Measurements from ENCODE around the gene CBL. TPM values are rescaled to one million over a fixed set of nuclear protein-coding genes. Genes with fewer than 3 reads are reported as not detected.

Gene CBL
- total RNA-seq, 1 experiment from 2014 or later = 45.6 TPM

DNA sequence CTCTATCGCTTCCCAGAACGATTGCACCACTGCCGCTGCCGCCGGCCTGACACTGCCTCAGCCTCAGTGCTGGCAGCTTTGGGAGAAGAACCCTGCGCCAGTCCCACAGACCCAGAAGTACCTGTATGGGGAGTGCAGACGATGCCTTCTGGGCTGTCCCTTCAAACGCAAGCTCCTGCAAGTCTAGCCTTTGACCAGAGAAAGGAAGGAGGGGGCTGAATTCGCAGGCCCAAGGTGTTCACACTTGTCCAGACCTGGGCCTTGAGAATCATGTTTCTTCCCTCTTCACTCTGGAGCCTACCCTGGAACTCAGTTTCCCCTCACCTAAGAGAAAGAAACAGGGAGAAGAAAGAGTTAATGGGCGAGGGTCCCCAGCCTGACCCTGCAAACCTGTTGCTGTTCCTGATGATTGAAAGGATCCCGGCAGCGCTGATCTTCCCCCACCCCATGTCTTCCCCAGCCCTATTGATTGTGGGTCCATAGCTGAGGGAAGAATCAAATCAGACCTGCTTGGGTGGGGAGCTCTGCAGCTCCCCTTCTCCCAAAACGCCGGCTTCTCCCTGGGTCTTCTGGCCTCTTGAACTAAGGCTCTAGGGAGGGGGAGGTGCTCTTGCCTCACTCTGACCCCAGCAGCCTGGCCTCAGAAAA lies 111.6 kb downstream of the CBL start:
- no peaks in the 10 kb centered on the region for H3K9me3 Mint-ChIP-seq
- peaks cover 44% of the 10 kb centered on the region for H3K27me3 Mint-ChIP-seq (ENCODE audit: low read depth)
- peak overlapping the region; percentile 54 for H3K4me3 Mint-ChIP-seq
- H3K27ac Mint-ChIP-seq = no peak overlapping the region
- H3K4me1 Mint-ChIP-seq = peaks cover 47% of the 10 kb centered on the region
- no peak for TF ChIP-seq NFE2L1 (CRISPR knock-in tag; IDR thresholded peaks at IDR 0.05)
- no peak for TF ChIP-seq PRRX2 (CRISPR knock-in tag; IDR thresholded peaks at IDR 0.05)
- TF ChIP-seq, protein P1, sequence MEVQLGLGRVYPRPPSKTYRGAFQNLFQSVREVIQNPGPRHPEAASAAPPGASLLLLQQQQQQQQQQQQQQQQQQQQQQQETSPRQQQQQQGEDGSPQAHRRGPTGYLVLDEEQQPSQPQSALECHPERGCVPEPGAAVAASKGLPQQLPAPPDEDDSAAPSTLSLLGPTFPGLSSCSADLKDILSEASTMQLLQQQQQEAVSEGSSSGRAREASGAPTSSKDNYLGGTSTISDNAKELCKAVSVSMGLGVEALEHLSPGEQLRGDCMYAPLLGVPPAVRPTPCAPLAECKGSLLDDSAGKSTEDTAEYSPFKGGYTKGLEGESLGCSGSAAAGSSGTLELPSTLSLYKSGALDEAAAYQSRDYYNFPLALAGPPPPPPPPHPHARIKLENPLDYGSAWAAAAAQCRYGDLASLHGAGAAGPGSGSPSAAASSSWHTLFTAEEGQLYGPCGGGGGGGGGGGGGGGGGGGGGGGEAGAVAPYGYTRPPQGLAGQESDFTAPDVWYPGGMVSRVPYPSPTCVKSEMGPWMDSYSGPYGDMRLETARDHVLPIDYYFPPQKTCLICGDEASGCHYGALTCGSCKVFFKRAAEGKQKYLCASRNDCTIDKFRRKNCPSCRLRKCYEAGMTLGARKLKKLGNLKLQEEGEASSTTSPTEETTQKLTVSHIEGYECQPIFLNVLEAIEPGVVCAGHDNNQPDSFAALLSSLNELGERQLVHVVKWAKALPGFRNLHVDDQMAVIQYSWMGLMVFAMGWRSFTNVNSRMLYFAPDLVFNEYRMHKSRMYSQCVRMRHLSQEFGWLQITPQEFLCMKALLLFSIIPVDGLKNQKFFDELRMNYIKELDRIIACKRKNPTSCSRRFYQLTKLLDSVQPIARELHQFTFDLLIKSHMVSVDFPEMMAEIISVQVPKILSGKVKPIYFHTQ (CRISPR knock-in tag; IDR thresholded peaks at IDR 0.05) = no peak
- no peak for TF ChIP-seq ARID4B (CRISPR knock-in tag; IDR thresholded peaks at IDR 0.05; ENCODE audit: borderline replicate concordance)
- no peak for TF ChIP-seq EMX1 (CRISPR knock-in tag; IDR thresholded peaks at IDR 0.05)
- TF ChIP-seq OVOL2 (CRISPR knock-in tag; IDR thresholded peaks at IDR 0.05; ENCODE audit: borderline replicate concordance) = no peak
- TF ChIP-seq CREB1 (CRISPR knock-in tag; IDR thresholded peaks at IDR 0.05) = no peak
- TF ChIP-seq RELA (CRISPR knock-in tag; IDR thresholded peaks at IDR 0.05; ENCODE audit: borderline replicate concordance) = no peak
- TF ChIP-seq, protein P2, sequence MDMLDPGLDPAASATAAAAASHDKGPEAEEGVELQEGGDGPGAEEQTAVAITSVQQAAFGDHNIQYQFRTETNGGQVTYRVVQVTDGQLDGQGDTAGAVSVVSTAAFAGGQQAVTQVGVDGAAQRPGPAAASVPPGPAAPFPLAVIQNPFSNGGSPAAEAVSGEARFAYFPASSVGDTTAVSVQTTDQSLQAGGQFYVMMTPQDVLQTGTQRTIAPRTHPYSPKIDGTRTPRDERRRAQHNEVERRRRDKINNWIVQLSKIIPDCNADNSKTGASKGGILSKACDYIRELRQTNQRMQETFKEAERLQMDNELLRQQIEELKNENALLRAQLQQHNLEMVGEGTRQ (CRISPR knock-in tag; IDR thresholded peaks at IDR 0.05) = no peak
- TF ChIP-seq, protein P3, sequence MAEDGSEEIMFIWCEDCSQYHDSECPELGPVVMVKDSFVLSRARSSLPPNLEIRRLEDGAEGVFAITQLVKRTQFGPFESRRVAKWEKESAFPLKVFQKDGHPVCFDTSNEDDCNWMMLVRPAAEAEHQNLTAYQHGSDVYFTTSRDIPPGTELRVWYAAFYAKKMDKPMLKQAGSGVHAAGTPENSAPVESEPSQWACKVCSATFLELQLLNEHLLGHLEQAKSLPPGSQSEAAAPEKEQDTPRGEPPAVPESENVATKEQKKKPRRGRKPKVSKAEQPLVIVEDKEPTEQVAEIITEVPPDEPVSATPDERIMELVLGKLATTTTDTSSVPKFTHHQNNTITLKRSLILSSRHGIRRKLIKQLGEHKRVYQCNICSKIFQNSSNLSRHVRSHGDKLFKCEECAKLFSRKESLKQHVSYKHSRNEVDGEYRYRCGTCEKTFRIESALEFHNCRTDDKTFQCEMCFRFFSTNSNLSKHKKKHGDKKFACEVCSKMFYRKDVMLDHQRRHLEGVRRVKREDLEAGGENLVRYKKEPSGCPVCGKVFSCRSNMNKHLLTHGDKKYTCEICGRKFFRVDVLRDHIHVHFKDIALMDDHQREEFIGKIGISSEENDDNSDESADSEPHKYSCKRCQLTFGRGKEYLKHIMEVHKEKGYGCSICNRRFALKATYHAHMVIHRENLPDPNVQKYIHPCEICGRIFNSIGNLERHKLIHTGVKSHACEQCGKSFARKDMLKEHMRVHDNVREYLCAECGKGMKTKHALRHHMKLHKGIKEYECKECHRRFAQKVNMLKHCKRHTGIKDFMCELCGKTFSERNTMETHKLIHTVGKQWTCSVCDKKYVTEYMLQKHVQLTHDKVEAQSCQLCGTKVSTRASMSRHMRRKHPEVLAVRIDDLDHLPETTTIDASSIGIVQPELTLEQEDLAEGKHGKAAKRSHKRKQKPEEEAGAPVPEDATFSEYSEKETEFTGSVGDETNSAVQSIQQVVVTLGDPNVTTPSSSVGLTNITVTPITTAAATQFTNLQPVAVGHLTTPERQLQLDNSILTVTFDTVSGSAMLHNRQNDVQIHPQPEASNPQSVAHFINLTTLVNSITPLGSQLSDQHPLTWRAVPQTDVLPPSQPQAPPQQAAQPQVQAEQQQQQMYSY (CRISPR knock-in tag; IDR thresholded peaks at IDR 0.05) = no peak
- no peak for TF ChIP-seq USF1 (CRISPR knock-in tag; IDR thresholded peaks at IDR 0.05)
- TF ChIP-seq ETV6 (CRISPR knock-in tag; IDR thresholded peaks at IDR 0.05) = no peak
- no peak for TF ChIP-seq MXD4 (CRISPR knock-in tag; IDR thresholded peaks at IDR 0.05; ENCODE audit: borderline replicate concordance)
- TF ChIP-seq, protein P4, sequence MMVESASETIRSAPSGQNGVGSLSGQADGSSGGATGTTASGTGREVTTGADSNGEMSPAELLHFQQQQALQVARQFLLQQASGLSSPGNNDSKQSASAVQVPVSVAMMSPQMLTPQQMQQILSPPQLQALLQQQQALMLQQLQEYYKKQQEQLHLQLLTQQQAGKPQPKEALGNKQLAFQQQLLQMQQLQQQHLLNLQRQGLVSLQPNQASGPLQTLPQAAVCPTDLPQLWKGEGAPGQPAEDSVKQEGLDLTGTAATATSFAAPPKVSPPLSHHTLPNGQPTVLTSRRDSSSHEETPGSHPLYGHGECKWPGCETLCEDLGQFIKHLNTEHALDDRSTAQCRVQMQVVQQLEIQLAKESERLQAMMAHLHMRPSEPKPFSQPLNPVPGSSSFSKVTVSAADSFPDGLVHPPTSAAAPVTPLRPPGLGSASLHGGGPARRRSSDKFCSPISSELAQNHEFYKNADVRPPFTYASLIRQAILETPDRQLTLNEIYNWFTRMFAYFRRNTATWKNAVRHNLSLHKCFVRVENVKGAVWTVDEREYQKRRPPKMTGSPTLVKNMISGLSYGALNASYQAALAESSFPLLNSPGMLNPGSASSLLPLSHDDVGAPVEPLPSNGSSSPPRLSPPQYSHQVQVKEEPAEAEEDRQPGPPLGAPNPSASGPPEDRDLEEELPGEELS (CRISPR knock-in tag; IDR thresholded peaks at IDR 0.05) = no peak
- TF ChIP-seq CBFB (CRISPR knock-in tag; IDR thresholded peaks at IDR 0.05; ENCODE audit: low read depth) = no peak
- TF ChIP-seq FOXJ3 (CRISPR knock-in tag; IDR thresholded peaks at IDR 0.05; ENCODE audit: borderline replicate concordance) = no peak
- no peak for TF ChIP-seq GRHL2 (CRISPR knock-in tag; IDR thresholded peaks at IDR 0.05; ENCODE audit: insufficient replicate concordance, severe bottlenecking)
- TF ChIP-seq ZBTB21 (CRISPR knock-in tag; IDR thresholded peaks at IDR 0.05; ENCODE audit: borderline replicate concordance) = no peak
- no peak for DNase-seq (ENCODE audit: low spot score)
- ChIA-PET POLR2A (interaction anchor here (0.6 to 4.7 kb wide), 5 partner anchors 10 to 216 kb away, joined by 3 to 35 read pairs (median 5); partner anchors contain the start of gene DPAGT1), CTCF (interaction anchor here (0.6 to 13.7 kb wide), 14 partner anchors 7 to 411 kb away, joined by 3 to 387 read pairs (median 8); partner anchors contain the start of genes C1QTNF5, C2CD2L, CBL and RNF26)
- 0 out of 2 replicates have a peak, but pooled peaks have one; percentile 0 for ATAC-seq
- peaks cover 5% of the 10 kb centered on the region; the same call in 1 of the 2 replicates for H3K36me3 Mint-ChIP-seq
